ENCODE measurements around the gene RGS3.
A peak's percentile ranks its signal among the peaks of the same experiment; 100 is the strongest.

RGS3 gene

GRCh38 chr9:113592876-113593575 is 129.5 kb downstream of the RGS3 start:
- in situ Hi-C loops (cut with MboI; ENCODE audit: low sequenced_read_pairs, unreplicated experiment): loop anchor here (5.0 kb wide), 1 partner anchor 146 kb away; no protein-coding TSS in a partner anchor
- TF ChIP-seq CTCF (IDR thresholded peaks at IDR 0.05; ENCODE audit: borderline replicate concordance, control extremely low read depth, extremely low read depth, insufficient read depth, missing control alignments): no peak
- no peak for DNase-seq (ENCODE audit: low spot score)

GRCh38 chr9:113593682-113594281 is 130.3 kb downstream of the RGS3 start:
- in situ Hi-C loops (cut with MboI; ENCODE audit: low sequenced_read_pairs, unreplicated experiment): loop anchor here (5.0 kb wide), 1 partner anchor 146 kb away; no protein-coding TSS in a partner anchor

GRCh38 chr9:113594484-113595299 is 131.2 kb downstream of the RGS3 start:
- no peak for DNase-seq (ENCODE audit: low spot score)
- in situ Hi-C loops (cut with MboI; ENCODE audit: low sequenced_read_pairs, unreplicated experiment): loop anchor here (5.0 kb wide), 1 partner anchor 147 kb away; no protein-coding TSS in a partner anchor
- TF ChIP-seq CTCF (IDR thresholded peaks at IDR 0.05; ENCODE audit: borderline replicate concordance, control extremely low read depth, extremely low read depth, insufficient read depth, missing control alignments): no peak

More at GRCh38 chr9:113593682-113594281, 130.3 kb downstream of the RGS3 start:
- DNase-seq (ENCODE audit: low spot score): peak; percentile 64
- no peak for TF ChIP-seq CTCF (IDR thresholded peaks at IDR 0.05; ENCODE audit: borderline replicate concordance, control extremely low read depth, extremely low read depth, insufficient read depth, missing control alignments)

GRCh38 chr9:113596616-113597320 is 133.2 kb downstream of the RGS3 start:
- in situ Hi-C loops (cut with MboI; ENCODE audit: low sequenced_read_pairs, unreplicated experiment): no loop called here
- no peak for TF ChIP-seq CTCF (IDR thresholded peaks at IDR 0.05; ENCODE audit: borderline replicate concordance, control extremely low read depth, extremely low read depth, insufficient read depth, missing control alignments)
- no peak for DNase-seq (ENCODE audit: low spot score)

GRCh38 chr9:113597390-113598241 is 134.1 kb downstream of the RGS3 start:
- no peak for TF ChIP-seq CTCF (IDR thresholded peaks at IDR 0.05; ENCODE audit: borderline replicate concordance, control extremely low read depth, extremely low read depth, insufficient read depth, missing control alignments)
- DNase-seq (ENCODE audit: low spot score): no peak
- in situ Hi-C loops (cut with MboI; ENCODE audit: low sequenced_read_pairs, unreplicated experiment): no loop called here

Data from GM13976 (cell line).